CD4-positive, alpha-beta T cell treated with Interleukin-2 at 100 ng/mL for 4 hours (primary cell): ENCODE measurements around the gene FOXL3.

Experiments used
- DNase-seq: peaks from one replicate; pipeline ENCODE4 v3.0.0-alpha.2; 2020; ENCODE audit warnings: low spot score

The FOXL3 gene

GRCh38 chr7:338295-339061 lies 48.5 kb downstream of the FOXL3 start:
- no peak for DNase-seq

GRCh38 chr7:339062-339342 lies 49.0 kb downstream of the FOXL3 start:
- no peak for DNase-seq

GRCh38 chr7:339696-340095 lies 49.7 kb downstream of the FOXL3 start:
- no peak for DNase-seq

GRCh38 chr7:340200-340937 lies 50.4 kb downstream of the FOXL3 start:
- no peak for DNase-seq
